G401.6 (cell line): Measurements from ENCODE around the gene ZNF385C.
"Not testable (repeated sequence)": the region's sequence is repeated elsewhere in the genome, so short reads cannot be mapped to it uniquely, and the experiment has no call there.

Source experiments
- FAIRE-seq: peaks from 2 replicates; lab custom pipeline; 2012; peaks lifted over from hg19 to GRCh38; lab: Jason Lieb, UNC

ZNF385C gene

GRCh38 chr17:42018988-42019387 lies 79.3 kb downstream of the ZNF385C start:
- FAIRE-seq, result no peak

- no peak for FAIRE-seq
Measured at GRCh38 chr17:42018339-42018738, 79.9 kb downstream of the ZNF385C start.

- no peak for FAIRE-seq
Measured at GRCh38 chr17:42017866-42018200, 80.4 kb downstream of the ZNF385C start.

- peak; percentile 84 for FAIRE-seq
Measured at GRCh38 chr17:42016941-42017865, 81.1 kb downstream of the ZNF385C start, which contains the start of gene DNAJC7. Gene DNAJC7 (minus strand): TSS chr17:42017439. CDS start chr17:42017416, 23 bp downstream.

- no peak for FAIRE-seq
Measured at GRCh38 chr17:42016411-42016831, 81.9 kb downstream of the ZNF385C start.

- FAIRE-seq, result not testable (repeated sequence)
Measured at GRCh38 chr17:42013740-42014139, 84.5 kb downstream of the ZNF385C start.

GRCh38 chr17:42012363-42012762 lies 85.9 kb downstream of the ZNF385C start:
- FAIRE-seq, result not testable (repeated sequence)

GRCh38 chr17:42010898-42011516 lies 87.3 kb downstream of the ZNF385C start:
- no peak for FAIRE-seq

GRCh38 chr17:42010266-42010680 lies 88.0 kb downstream of the ZNF385C start:
- FAIRE-seq, result not testable (repeated sequence)

GRCh38 chr17:42009170-42009569 lies 89.1 kb downstream of the ZNF385C start:
- no peak for FAIRE-seq

- no peak for FAIRE-seq
Measured at GRCh38 chr17:42005166-42005565, 93.1 kb downstream of the ZNF385C start.

- FAIRE-seq, result no peak
Measured at GRCh38 chr17:42002792-42003301, 95.4 kb downstream of the ZNF385C start.

GRCh38 chr17:42002175-42002791 lies 96.0 kb downstream of the ZNF385C start:
- FAIRE-seq, result no peak

- FAIRE-seq, result no peak
Measured at GRCh38 chr17:42001729-42002128, 96.5 kb downstream of the ZNF385C start.

GRCh38 chr17:42000413-42001133 lies 97.7 kb downstream of the ZNF385C start:
- no peak for FAIRE-seq

GRCh38 chr17:41998497-41998896 lies 99.8 kb downstream of the ZNF385C start:
- no peak for FAIRE-seq

- no peak for FAIRE-seq
Measured at GRCh38 chr17:41996855-41997164, 101.5 kb downstream of the ZNF385C start.

- FAIRE-seq, result no peak
Measured at GRCh38 chr17:41992576-41992975, 105.7 kb downstream of the ZNF385C start.

GRCh38 chr17:41989702-41990419 lies 108.4 kb downstream of the ZNF385C start:
- FAIRE-seq, result no peak

GRCh38 chr17:41988418-41988817 lies 109.9 kb downstream of the ZNF385C start:
- no peak for FAIRE-seq

GRCh38 chr17:41987642-41988041 lies 110.6 kb downstream of the ZNF385C start:
- no peak for FAIRE-seq

- no peak for FAIRE-seq
Measured at GRCh38 chr17:41986634-41987033, 111.6 kb downstream of the ZNF385C start.
